GM12878 (cell line): ENCODE data around the gene MATN1.

Source experiments
- CTCF ChIP-seq, 3 experiments: IDR thresholded peaks in 2 of 3; conservative IDR thresholded peaks in 1 of 3; 2 replicates each; pipeline ENCODE4 v1.5.1; 2011; ENCODE audit warnings: low read depth in 3 of 3, low read length in 3 of 3, mild to moderate bottlenecking in 3 of 3, control low read depth in 2 of 3, moderate library complexity in 2 of 3, inconsistent platforms in 1 of 3, mixed read lengths in 1 of 3; ENCODE audit not compliant: control insufficient read depth in 2 of 3, insufficient read depth in 1 of 3; ENCODE audit errors: extremely low read depth in 1 of 3
- EP300 ChIP-seq, 2 experiments: fragments of 150-350 bp in 1 of 2; IDR thresholded peaks; 2 replicates each; pipeline ENCODE4 v1.6.1; 2011 to 2012; ENCODE audit warnings: low read depth in 2 of 2, low read length in 2 of 2, borderline replicate concordance in 1 of 2, improper control_type of control experiment in 1 of 2, inconsistent platforms in 1 of 2; ENCODE audit not compliant: control insufficient read depth in 1 of 2
- MYC ChIP-seq: IDR thresholded peaks from 2 replicates; pipeline ENCODE4 v1.6.1; 2011; ENCODE audit warnings: mild to moderate bottlenecking, low read length, moderate library complexity, inconsistent platforms; ENCODE audit not compliant: insufficient read depth, insufficient replicate concordance, insufficient read length, severe bottlenecking
- PBX3 ChIP-seq: IDR thresholded peaks from 2 replicates; pipeline ENCODE4 v1.6.1; 2011; ENCODE audit warnings: mild to moderate bottlenecking, low read depth, low read length, moderate library complexity; ENCODE audit not compliant: insufficient replicate concordance
- POLR2A ChIP-seq: IDR thresholded peaks from 2 replicates; pipeline ENCODE4 v1.6.1; 2011; ENCODE audit warnings: low read depth, mild to moderate bottlenecking, low read length
- POLR2AphosphoS5 ChIP-seq: IDR thresholded peaks from 2 replicates; pipeline ENCODE4 v1.6.1; 2011; ENCODE audit warnings: mild to moderate bottlenecking, low read length, inconsistent platforms
- RAD21 ChIP-seq: IDR thresholded peaks from 2 replicates; pipeline ENCODE4 v1.6.1; 2011; ENCODE audit warnings: mild to moderate bottlenecking, low read depth, low read length, moderate library complexity; ENCODE audit not compliant: insufficient read depth
- SIN3A ChIP-seq: IDR thresholded peaks from 2 replicates; pipeline ENCODE4 v1.6.1; 2012; ENCODE audit warnings: low read depth, low read length, improper control_type of control experiment
- SRF ChIP-seq, 2 experiments: IDR thresholded peaks; 2 replicates each; pipeline ENCODE4 v1.6.1; 2011; ENCODE audit warnings: low read depth in 2 of 2, low read length in 2 of 2, mild to moderate bottlenecking in 1 of 2, moderate library complexity in 1 of 2
- YY1 ChIP-seq: IDR thresholded peaks from 2 replicates; pipeline ENCODE4 v1.6.1; 2011; ENCODE audit warnings: low read depth, mild to moderate bottlenecking, low read length
- ZZZ3 ChIP-seq: IDR thresholded peaks from 2 replicates; pipeline ENCODE4 v1.6.1; 2011; ENCODE audit warnings: low read depth; ENCODE audit not compliant: control insufficient read depth, insufficient read length

- TF ChIP-seq EP300 (IDR thresholded peaks at IDR 0.05; ENCODE audit: borderline replicate concordance in 1 of 2, control insufficient read depth in 1 of 2, low read depth in 2 of 2, low read length in 2 of 2) (peak; percentile 98 to 99), YY1 (no peak), RAD21 (peak; percentile 7; the same call in 1 of the 2 replicates), SRF (IDR thresholded peaks at IDR 0.05; ENCODE audit: low read depth in 2 of 2, low read length in 2 of 2) (no peak), ZZZ3 (no peak), POLR2AphosphoS5 (no peak; the same call in none of the 2 replicates), MYC (no peak), CTCF (IDR thresholded peaks at IDR 0.05 in 2 of 3, conservative IDR thresholded peaks at IDR 0.05 in 1 of 3; ENCODE audit: control insufficient read depth in 2 of 3, extremely low read depth in 1 of 3, insufficient read depth in 1 of 3, low read depth in 3 of 3, low read length in 3 of 3) (peak in 1 of 3 experiments; percentile 21; a peak in 1 of 6 replicates), SIN3A (0 out of 2 replicates have a peak, but pooled peaks have one; percentile 17), POLR2A (peak; percentile 41; the same call in 1 of the 2 replicates), PBX3 (peak; percentile 89)
These were observed 41.7 kb upstream of the MATN1 start for GRCh38 chr1:30764939-30765555.
